ENCODE measurements around the gene ACY1.
A peak's percentile ranks its signal among the peaks of the same experiment; 100 is the strongest.

Gene ACY1

DNA sequence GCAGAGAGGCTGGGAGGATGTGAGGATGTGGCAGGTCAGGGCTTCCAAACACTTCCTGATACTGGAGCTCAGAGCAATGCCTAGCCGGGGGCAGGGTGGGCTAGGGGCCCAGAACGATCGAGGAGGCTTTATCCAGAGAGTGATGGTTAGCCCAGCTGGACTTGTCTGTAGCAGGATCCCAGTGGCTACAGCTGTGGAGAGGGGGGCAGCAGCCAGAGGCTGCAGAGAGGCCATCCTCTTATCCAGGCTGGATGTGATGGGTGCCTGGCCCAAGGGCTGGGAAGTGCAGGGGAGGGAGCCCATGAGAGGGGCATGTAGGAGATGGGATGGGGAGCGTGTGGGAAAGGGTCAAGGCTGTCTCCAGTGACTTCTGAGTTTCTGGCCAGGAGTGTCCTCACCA is 36.5 kb upstream of the ACY1 start:
- TF ChIP-seq, protein P1, sequence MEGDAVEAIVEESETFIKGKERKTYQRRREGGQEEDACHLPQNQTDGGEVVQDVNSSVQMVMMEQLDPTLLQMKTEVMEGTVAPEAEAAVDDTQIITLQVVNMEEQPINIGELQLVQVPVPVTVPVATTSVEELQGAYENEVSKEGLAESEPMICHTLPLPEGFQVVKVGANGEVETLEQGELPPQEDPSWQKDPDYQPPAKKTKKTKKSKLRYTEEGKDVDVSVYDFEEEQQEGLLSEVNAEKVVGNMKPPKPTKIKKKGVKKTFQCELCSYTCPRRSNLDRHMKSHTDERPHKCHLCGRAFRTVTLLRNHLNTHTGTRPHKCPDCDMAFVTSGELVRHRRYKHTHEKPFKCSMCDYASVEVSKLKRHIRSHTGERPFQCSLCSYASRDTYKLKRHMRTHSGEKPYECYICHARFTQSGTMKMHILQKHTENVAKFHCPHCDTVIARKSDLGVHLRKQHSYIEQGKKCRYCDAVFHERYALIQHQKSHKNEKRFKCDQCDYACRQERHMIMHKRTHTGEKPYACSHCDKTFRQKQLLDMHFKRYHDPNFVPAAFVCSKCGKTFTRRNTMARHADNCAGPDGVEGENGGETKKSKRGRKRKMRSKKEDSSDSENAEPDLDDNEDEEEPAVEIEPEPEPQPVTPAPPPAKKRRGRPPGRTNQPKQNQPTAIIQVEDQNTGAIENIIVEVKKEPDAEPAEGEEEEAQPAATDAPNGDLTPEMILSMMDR (IDR thresholded peaks at IDR 0.05; ENCODE audit: low read depth, low read length, missing control alignments) = no peak
- no peak for DNase-seq
- Histone ChIP-seq H3K27ac (no peak overlapping the region), H3K36me3 (replicated peaks) (no peaks in the 10 kb centered on the region), H3K27me3 (replicated peaks) (no peaks in the 10 kb centered on the region), H3K4me3 (ENCODE audit: low read depth, low read length) (no peak overlapping the region)
- in situ Hi-C loops (cut with HindIII; ENCODE audit: low pct_ligation_motif_present, low sequenced_read_pairs) = no loop called here

DNA sequence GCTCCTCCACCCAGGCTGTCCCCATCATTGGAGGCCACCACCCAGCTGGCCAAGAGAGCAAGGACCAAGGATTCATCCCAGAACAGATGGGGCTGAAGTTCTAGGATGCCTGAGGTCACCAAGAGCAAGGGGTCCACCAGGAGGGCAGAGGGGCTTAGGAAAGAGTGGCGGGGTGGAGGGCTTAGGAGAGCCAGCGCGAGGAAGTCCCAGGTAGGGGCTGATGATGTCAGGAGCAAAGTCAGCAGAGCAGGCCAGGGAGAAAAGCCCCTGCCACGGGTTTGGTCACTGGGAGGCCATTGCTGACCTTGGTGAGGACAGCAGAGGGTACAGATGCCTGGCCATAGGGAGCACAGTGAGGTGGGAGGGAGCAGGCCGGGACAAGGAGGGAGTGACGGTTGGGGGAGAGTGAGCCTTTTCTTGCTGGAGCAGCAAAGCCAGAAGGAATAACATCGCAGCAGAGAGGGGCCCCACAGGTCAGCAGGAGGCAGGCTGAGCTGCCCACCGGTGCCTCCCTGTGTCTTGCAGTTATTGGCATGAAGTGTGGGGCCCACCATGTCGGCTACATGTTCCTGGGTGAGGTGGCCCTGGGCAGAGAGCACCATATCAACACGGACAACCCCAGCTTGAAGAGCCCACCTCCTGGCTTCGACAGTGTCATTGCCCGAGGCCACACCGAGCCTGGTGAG is 36.0 kb upstream of the ACY1 start:
- no peaks in the 10 kb centered on the region for H3K27me3 ChIP-seq (replicated peaks)
- H3K4me3 ChIP-seq (ENCODE audit: low read depth, low read length) = no peak overlapping the region
- DNase-seq = no peak
- H3K36me3 ChIP-seq (replicated peaks) = no peaks in the 10 kb centered on the region
- TF ChIP-seq, protein P1 (IDR thresholded peaks at IDR 0.05; ENCODE audit: low read depth, low read length, missing control alignments) = no peak
- H3K27ac ChIP-seq = no peak overlapping the region
- in situ Hi-C loops (cut with HindIII; ENCODE audit: low pct_ligation_motif_present, low sequenced_read_pairs) = no loop called here

DNA sequence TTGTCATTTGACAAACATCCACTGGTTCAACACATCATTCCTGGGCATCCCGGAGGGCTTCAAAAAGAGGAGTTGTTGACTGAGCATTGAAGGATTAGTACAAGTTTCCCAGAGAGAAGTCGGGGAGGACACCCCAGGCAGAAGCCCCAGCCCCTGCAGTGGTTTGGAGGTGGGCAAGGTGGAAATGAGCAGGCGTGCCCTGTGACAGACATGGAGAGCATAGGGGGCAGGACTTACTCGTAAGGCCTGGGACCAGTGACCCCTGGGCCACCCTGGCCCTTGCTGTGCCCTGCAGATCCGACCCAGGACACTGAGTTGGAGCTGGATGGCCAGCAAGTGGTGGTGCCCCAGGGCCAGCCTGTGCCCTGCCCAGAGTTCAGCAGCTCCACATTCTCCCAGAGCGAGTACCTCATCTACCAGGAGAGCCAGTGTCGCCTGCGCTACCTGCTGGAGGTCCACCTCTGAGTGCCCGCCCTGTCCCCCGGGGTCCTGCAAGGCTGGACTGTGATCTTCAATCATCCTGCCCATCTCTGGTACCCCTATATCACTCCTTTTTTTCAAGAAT is 35.2 kb upstream of the ACY1 start:
- Histone ChIP-seq H3K4me3 (ENCODE audit: low read depth, low read length) (no peak overlapping the region), H3K27ac (no peak overlapping the region), H3K27me3 (replicated peaks) (no peaks in the 10 kb centered on the region), H3K36me3 (replicated peaks) (no peaks in the 10 kb centered on the region)
- DNase-seq = no peak
- in situ Hi-C loops (cut with HindIII; ENCODE audit: low pct_ligation_motif_present, low sequenced_read_pairs) = no loop called here
- TF ChIP-seq, protein P1 (IDR thresholded peaks at IDR 0.05; ENCODE audit: low read depth, low read length, missing control alignments) = no peak

DNA sequence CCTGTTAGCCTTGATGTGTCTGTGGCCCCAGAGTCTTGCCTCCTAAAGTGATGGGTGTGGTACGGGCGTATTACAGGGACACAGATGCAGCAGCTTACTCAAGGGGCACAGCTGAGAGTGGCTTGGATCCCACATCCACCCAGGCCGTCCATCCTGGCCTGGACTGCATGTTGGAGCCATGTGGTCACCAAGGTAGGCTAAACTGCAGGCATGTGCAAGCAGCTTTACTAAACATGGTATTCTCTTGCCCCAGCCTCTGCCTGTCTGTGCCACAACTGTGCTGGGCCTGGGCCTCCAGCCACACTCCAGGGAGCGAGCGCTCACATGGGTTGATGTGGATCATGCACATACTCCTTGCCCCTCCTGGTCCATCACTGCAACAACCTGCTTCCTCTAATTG is 34.2 kb upstream of the ACY1 start:
- Histone ChIP-seq H3K27me3 (replicated peaks) (no peaks in the 10 kb centered on the region), H3K36me3 (replicated peaks) (no peaks in the 10 kb centered on the region), H3K27ac (no peak overlapping the region), H3K4me3 (ENCODE audit: low read depth, low read length) (no peak overlapping the region)
- DNase-seq = no peak
- TF ChIP-seq, protein P1 (IDR thresholded peaks at IDR 0.05; ENCODE audit: low read depth, low read length, missing control alignments) = no peak
- in situ Hi-C loops (cut with HindIII; ENCODE audit: low pct_ligation_motif_present, low sequenced_read_pairs) = no loop called here

DNA sequence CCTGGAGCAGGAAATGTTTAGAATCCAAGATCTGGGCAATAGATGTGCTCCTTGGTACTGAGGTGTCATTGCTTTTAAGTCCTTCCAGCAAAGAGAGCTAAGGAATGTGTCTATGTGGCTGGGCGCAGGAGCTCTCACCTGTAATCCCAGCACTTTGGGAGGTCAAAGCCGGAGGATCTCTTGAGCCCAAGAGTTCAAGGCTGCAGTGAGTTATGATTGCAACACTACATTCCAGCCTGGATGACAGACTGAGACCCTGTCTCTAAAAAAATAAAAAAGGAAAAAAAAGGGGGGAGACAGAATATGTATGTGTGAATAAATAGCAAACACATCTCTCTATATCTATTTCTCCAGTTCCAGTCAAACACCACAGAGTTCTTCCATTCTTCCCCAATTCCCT is 32.4 kb upstream of the ACY1 start:
- DNase-seq = no peak
- no peaks in the 10 kb centered on the region for H3K36me3 ChIP-seq (replicated peaks)
- H3K4me3 ChIP-seq (ENCODE audit: low read depth, low read length) = no peak overlapping the region
- no peaks in the 10 kb centered on the region for H3K27me3 ChIP-seq (replicated peaks)
- TF ChIP-seq, protein P1 (IDR thresholded peaks at IDR 0.05; ENCODE audit: low read depth, low read length, missing control alignments) = no peak
- in situ Hi-C loops (cut with HindIII; ENCODE audit: low pct_ligation_motif_present, low sequenced_read_pairs) = no loop called here
- H3K27ac ChIP-seq = no peak overlapping the region

DNA sequence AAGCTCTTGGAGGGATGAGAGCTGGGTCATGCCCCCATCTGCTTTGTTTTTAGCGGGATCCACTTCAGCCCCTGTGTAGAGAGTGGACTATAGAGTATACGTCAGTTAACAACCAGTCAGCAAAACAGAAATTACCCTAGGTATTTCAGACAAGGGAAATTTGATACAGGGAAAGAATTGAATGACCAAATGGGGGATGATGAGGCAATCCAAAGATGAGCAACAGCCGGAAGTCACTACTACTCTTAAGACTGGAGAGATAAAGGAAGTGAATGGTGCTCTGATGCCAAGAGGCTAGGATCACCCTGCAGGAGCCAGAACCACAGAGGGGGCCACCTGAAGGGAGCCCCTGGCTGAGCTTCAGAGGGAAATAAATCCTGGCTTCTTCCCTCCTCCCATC is 29.9 kb upstream of the ACY1 start:
- no peaks in the 10 kb centered on the region for H3K27me3 ChIP-seq (replicated peaks)
- no peak overlapping the region for H3K4me3 ChIP-seq (ENCODE audit: low read depth, low read length)
- in situ Hi-C loops (cut with HindIII; ENCODE audit: low pct_ligation_motif_present, low sequenced_read_pairs) = no loop called here
- peak; percentile 67 for DNase-seq
- TF ChIP-seq, protein P1 (IDR thresholded peaks at IDR 0.05; ENCODE audit: low read depth, low read length, missing control alignments) = no peak
- no peak overlapping the region for H3K27ac ChIP-seq
- H3K36me3 ChIP-seq (replicated peaks) = no peaks in the 10 kb centered on the region
